Upper lobe of left lung (tissue), 6 donors: ENCODE results near the gene SYT9. TPM values are rescaled to one million over a fixed set of nuclear protein-coding genes. Genes with fewer than 3 reads are reported as not detected.

ENCODE experiments used
- ATAC-seq, 2 donors: fragments of 200-7000 bp; cut with Tn5 transposase; one replicate each; pipeline ENCODE4 v1.9.1; 2022; ENCODE audit warnings: mild to moderate bottlenecking in 2 of 2, moderate library complexity in 2 of 2; ENCODE audit not compliant: low FRiP score in 2 of 2
- DNase-seq, 2 donors: peaks; one replicate each; pipeline ENCODE4 v3.0.0-alpha.2; 2019 to 2020
- H3K27ac ChIP-seq, 4 donors: fragments of 200-600 bp; sonication (generic); one replicate each; pipeline ENCODE4 v1.5.1; 2016 to 2019
- H3K27me3 ChIP-seq, 4 donors: fragments of 200-600 bp; sonication (generic); one replicate each; pipeline ENCODE4 v1.5.1; 2017 to 2019
- H3K36me3 ChIP-seq, 4 donors: fragments of 200-600 bp; sonication (generic); one replicate each; pipeline ENCODE4 v1.5.1; 2016 to 2019
- H3K4me1 ChIP-seq, 4 donors: fragments of 200-600 bp; sonication (generic); one replicate each; pipeline ENCODE4 v1.5.1; 2018 to 2019
- H3K4me3 ChIP-seq, 4 donors: fragments of 200-600 bp; sonication (generic); one replicate each; pipeline ENCODE4 v1.5.1; 2017 to 2019; ENCODE audit warnings: mild to moderate bottlenecking in 2 of 4, moderate library complexity in 1 of 4
- H3K9me3 ChIP-seq, 4 donors: fragments of 200-600 bp; sonication (generic); one replicate each; pipeline ENCODE4 v1.5.1; 2018 to 2019
- EP300 ChIP-seq, 4 donors: sonication (generic); formaldehyde crosslinking; IDR thresholded peaks; one replicate each; pipeline ENCODE4 v1.5.1; 2017; ENCODE audit warnings: antibody characterized with exemption in 4 of 4, control low read depth in 2 of 4
- POLR2A ChIP-seq, 4 donors: fragments of 450-650 bp; IDR thresholded peaks; one replicate each; pipeline ENCODE4 v1.5.1; 2016 to 2017; ENCODE audit warnings: antibody characterized with exemption in 4 of 4, mild to moderate bottlenecking in 2 of 4
- POLR2AphosphoS5 ChIP-seq, 2 donors: sonication (generic); formaldehyde crosslinking; IDR thresholded peaks; one replicate each; pipeline ENCODE4 v1.5.1; 2017; ENCODE audit warnings: antibody characterized with exemption in 2 of 2
- WGBS, 2 donors: methylation state at CpG; one replicate each; pipeline ENCODE4 v1.1.5; 2017 to 2018; 5-methylcytosine and 5-hydroxymethylcytosine counted together
- total RNA-seq, 6 donors: library from RNA; depleted of rRNA in 4 of 6; stranded (reverse); fragments of >200 nt in 4 of 6; gene quantifications; one replicate each; pipeline versions ENCODE4 v1.1.0 to v1.2.1, GENCODE V29; 2016 to 2021
- TF ChIP-seq, protein P1 (sequence below), 6 experiments: fragments of 450-650 bp in 4 of 6; fragments of 200-600 bp in 2 of 6; sonication (generic) in 2 of 6; IDR thresholded peaks; one replicate each; pipeline ENCODE4 v1.5.1; 2016 to 2019; ENCODE audit warnings: antibody characterized with exemption in 6 of 6
- donor health status: DM: no; HTN: no; CAD: no; lungs with moderate emphysema.
- donor health status: DM: no; HTN: yes; CAD: no; lungs with severe emphysema.

The SYT9 gene
- total RNA-seq, 6 donors from 2014 or later, result 0.27 to 0.30 TPM; not detected in 4

- 83% methylated on average over 2 of the region's 2 CpGs for WGBS, 2 donors
- Histone ChIP-seq H3K27ac (no peak overlapping the region), H3K27me3 (no peaks in the 10 kb centered on the region), H3K4me3 (no peak overlapping the region), H3K9me3 (peaks cover 0 to 4% (median 2%) of the 10 kb centered on the region in 4 donors), H3K4me1 (no peaks in the 10 kb centered on the region), H3K36me3 (no peaks in the 10 kb centered on the region)
- no peak for ATAC-seq
- no peak for DNase-seq
- TF ChIP-seq EP300 (IDR thresholded peaks at IDR 0.05) (no peak), POLR2AphosphoS5 (IDR thresholded peaks at IDR 0.05) (no peak), POLR2A (IDR thresholded peaks at IDR 0.05) (no peak)
- TF ChIP-seq, protein P1, sequence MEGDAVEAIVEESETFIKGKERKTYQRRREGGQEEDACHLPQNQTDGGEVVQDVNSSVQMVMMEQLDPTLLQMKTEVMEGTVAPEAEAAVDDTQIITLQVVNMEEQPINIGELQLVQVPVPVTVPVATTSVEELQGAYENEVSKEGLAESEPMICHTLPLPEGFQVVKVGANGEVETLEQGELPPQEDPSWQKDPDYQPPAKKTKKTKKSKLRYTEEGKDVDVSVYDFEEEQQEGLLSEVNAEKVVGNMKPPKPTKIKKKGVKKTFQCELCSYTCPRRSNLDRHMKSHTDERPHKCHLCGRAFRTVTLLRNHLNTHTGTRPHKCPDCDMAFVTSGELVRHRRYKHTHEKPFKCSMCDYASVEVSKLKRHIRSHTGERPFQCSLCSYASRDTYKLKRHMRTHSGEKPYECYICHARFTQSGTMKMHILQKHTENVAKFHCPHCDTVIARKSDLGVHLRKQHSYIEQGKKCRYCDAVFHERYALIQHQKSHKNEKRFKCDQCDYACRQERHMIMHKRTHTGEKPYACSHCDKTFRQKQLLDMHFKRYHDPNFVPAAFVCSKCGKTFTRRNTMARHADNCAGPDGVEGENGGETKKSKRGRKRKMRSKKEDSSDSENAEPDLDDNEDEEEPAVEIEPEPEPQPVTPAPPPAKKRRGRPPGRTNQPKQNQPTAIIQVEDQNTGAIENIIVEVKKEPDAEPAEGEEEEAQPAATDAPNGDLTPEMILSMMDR (IDR thresholded peaks at IDR 0.05), result no peak
Measured at GRCh38 chr11:7291100-7291829, 39.6 kb downstream of the SYT9 start.

DNA sequence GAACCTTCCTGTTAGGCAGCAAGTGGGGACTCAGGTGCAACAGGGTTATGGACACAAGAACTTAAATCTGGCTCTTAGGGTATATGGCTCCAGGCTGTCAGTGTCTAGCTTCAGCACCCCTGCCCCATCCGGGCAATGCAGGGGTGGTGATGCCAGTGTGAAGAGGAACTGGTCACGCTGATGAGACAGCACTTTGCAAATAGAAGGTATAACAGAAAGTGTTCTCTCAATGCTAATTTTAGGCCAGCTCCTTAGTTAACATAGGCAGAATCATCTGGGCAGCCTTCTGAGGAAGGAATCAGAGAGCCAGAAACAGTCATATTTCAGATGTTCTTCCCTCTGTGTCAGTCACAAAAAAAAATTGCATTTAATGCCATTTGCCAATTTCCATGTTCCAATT lies 41.2 kb downstream of the SYT9 start:
- H3K4me1 ChIP-seq, result no peaks in the 10 kb centered on the region
- DNase-seq (no peak), ATAC-seq (no peak)

DNA sequence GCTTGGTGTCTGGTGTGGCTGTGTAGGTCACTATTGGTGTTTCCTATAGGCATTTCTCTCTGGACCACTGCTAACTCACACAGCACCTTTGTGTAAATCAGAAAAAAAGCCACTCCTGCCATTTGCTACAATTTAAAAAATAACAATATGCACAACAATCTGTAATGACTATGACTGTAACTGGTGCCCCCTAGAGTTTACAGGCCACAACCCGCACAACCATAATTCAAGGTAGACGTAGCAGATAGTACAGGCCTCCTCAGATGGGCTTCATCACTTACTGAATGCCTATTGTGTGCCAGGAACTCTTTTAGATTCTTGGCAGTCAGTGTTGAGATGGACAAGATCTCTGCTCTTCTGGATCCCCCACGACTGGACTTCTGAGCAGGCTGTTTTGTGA lies 47.7 kb downstream of the SYT9 start:
- no peaks in the 10 kb centered on the region for H3K4me1 ChIP-seq
- H3K4me3 ChIP-seq, result no peak overlapping the region
- TF ChIP-seq, protein P1 (IDR thresholded peaks at IDR 0.05), result no peak
- TF ChIP-seq EP300 (IDR thresholded peaks at IDR 0.05) (no peak), POLR2A (IDR thresholded peaks at IDR 0.05) (no peak), POLR2AphosphoS5 (IDR thresholded peaks at IDR 0.05) (no peak)
- no peaks in the 10 kb centered on the region for H3K27me3 ChIP-seq
- H3K9me3 ChIP-seq, result no peaks in the 10 kb centered on the region
- no peak overlapping the region for H3K27ac ChIP-seq
- DNase-seq (no peak), ATAC-seq (no peak)
- no peaks in the 10 kb centered on the region for H3K36me3 ChIP-seq
- 78 to 86% methylated on average over 3 of the region's 3 CpGs for WGBS, 2 donors

More for the DNA sequence above, 41.2 kb downstream of the SYT9 start:
- Histone ChIP-seq H3K27me3 (no peaks in the 10 kb centered on the region), H3K36me3 (no peaks in the 10 kb centered on the region), H3K4me3 (no peak overlapping the region), H3K27ac (no peak overlapping the region), H3K9me3 (no peaks in the 10 kb centered on the region)
- TF ChIP-seq EP300 (IDR thresholded peaks at IDR 0.05) (no peak), POLR2AphosphoS5 (IDR thresholded peaks at IDR 0.05) (no peak), POLR2A (IDR thresholded peaks at IDR 0.05) (no peak)
- TF ChIP-seq, protein P1 (IDR thresholded peaks at IDR 0.05), result no peak
- WGBS, 2 donors, result 69 to 75% methylated on average over 2 of the region's 2 CpGs

- no peaks in the 10 kb centered on the region for H3K27me3 ChIP-seq
- ATAC-seq, result no peak
- no peaks in the 10 kb centered on the region for H3K9me3 ChIP-seq
- 58 to 73% methylated on average over 2 of the region's 2 CpGs for WGBS, 2 donors
- H3K36me3 ChIP-seq, result no peaks in the 10 kb centered on the region
- no peak overlapping the region for H3K27ac ChIP-seq
- H3K4me3 ChIP-seq, result no peak overlapping the region
- no peak for DNase-seq
- no peaks in the 10 kb centered on the region for H3K4me1 ChIP-seq
- TF ChIP-seq, protein P1 (IDR thresholded peaks at IDR 0.05), result no peak
- no peak for TF ChIP-seq POLR2AphosphoS5 (IDR thresholded peaks at IDR 0.05)
- TF ChIP-seq EP300 (IDR thresholded peaks at IDR 0.05), result no peak
Measured at GRCh38 chr11:7300281-7300680, 48.6 kb downstream of the SYT9 start.

DNA sequence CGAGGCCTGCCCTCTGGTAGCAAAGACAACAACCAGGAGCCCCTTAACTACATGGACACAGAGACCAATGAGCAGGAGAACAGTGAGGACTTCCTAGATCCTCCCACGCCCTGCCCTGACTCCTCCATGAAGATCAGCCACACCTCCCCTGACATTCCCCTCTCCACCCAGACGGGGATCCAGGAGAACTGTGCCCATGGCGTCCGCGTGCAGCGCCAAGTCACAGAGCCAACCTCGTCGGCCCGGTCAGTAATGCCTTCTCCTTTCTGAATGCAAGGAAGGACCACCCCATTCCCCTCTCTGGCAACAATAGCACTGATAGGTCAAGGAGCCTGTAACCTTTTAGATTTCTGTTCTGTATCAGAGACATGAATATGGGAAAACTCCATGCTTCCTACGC lies 51.4 kb downstream of the SYT9 start:
- Histone ChIP-seq H3K4me1 (no peaks in the 10 kb centered on the region), H3K9me3 (no peaks in the 10 kb centered on the region), H3K27me3 (no peaks in the 10 kb centered on the region), H3K4me3 (no peak overlapping the region), H3K36me3 (no peaks in the 10 kb centered on the region), H3K27ac (no peak overlapping the region)
- 90 to 92% methylated on average over 11 of the region's 11 CpGs for WGBS, 2 donors
- ATAC-seq (no peak), DNase-seq (peak in 1 of 2 donors; percentile 55)
- TF ChIP-seq POLR2AphosphoS5 (IDR thresholded peaks at IDR 0.05) (no peak), POLR2A (IDR thresholded peaks at IDR 0.05) (no peak), EP300 (IDR thresholded peaks at IDR 0.05) (no peak)
- TF ChIP-seq, protein P1 (IDR thresholded peaks at IDR 0.05), result no peak
